NCI-H69 (cell line): Measurements from ENCODE around the gene AMBRA1.

Experiments
- DNase-seq: peaks from one replicate; lab custom pipeline; 2025; lab: John Stamatoyannopoulos, UW

AMBRA1 gene

DNA sequence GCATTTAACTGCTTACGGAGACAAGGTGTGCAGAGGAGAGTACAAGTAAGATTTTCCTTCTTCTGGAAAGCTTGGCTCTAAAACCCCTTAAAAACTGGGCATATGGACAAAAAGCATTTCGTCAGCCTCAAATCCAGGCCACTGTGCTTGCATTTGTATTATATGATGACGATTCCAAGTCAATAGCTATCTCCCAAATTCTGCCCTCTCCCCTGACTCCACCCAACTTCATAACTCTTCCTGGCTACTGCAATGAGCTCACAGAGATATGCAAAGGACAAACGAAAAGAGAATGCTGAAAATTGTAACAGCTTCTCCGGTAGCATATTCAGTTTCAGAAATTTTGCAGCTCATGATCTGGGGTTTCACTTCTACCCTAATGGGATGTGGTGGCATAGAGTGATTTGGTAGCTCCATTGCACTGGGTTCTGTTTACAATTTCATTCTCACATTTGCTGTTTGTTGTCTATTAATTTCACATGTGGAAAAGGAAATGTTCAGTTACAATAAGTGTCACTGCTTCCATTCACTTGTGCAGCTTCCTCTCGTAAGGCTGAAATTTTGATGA, 156.6 kb downstream of the AMBRA1 start:
- no peak for DNase-seq

DNA sequence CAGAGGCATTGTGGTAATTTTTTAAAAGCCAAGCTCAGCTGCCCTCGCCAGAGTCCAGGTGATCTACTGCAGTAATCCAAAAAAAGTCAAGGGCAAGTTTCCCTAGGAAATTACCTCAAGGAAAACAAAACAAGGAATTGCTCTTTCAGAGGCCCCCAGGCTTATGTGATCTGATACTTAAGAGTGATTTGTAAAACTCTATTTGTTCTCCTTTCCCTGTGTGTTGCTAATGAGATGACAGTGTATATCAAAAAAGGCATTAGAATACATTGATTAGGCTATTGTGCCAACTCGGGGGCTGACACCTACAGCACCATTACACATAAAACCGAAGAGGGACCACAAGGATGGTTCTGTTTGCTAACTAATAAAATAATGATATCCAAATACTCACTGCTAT, 157.7 kb downstream of the AMBRA1 start:
- DNase-seq = peak; percentile 73

DNA sequence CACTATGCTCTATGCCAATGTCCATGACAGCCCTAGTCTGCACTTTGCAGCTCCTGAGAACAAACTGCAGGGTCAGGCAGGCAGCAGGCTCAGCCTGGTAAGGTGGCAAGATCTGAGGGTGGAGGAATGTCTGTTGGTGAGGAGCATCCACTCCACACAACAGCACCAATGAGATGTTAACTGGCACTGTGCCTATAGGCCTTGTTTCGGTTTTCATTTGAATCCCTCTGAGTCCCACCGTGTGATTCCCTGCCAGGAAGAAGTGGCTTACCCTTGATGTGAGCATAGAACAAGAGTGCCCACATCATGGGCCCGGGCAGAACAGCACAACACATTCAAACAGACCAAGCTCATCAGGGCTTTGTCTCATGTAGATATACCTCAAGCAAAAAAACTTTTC, 158.1 kb downstream of the AMBRA1 start:
- no peak for DNase-seq

DNA sequence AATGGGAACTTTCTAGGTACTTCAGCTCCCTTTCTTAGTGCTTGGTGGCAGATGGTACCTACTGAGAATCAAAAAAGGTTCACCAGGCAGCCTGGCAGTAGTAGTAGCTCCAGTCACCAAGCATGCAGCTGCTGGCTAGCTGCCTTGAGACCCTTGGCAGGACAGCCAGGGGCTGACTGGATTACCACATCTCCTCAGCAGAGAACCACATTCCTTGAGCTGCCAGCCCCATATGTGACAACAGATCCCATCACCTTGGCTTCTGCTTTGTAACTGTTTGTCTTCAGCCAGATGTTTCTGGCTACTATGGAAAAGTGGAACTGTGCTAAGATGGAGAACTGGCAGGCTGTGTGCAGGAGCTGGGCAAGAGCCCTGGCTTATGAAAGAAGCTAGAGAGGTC, 162.6 kb downstream of the AMBRA1 start:
- no peak for DNase-seq

DNA sequence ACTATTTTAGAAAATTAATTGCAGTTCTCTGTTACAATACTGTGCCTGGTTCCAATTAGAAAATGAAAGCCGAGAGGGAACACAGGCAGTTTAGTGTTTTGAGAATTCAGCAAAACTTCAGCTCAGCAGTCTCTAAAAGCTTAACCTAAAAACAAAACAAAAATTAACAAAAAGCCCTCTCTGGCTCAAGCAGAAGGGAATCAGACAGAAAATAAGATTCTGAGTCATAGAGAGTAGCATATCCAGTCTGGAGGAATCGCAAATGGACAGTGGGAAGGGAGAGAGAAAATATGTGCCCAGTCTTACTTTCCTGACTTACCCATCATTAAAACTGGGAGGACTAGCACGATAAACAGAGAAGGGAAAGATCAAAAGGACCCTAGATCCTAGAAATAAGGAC, 164.1 kb downstream of the AMBRA1 start:
- DNase-seq = no peak

DNA sequence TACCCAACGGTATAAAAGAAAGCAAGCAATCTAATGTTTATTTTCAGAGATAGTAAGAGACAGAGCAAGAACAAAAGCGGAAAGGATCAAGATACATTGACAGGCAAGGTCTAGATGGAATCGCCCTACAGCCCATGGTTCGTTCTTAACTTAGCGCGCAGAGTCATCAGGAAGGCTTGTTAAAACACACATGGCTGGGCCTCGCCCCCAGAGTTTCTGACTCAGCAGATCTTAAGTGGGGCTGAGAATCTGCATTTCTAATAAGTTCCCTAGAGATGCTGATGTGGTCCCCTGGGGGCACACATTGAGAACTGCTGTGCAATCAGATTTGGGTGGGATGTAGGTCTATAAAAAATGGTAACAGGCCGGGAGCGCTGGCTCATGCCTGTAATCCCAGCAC, 166.5 kb downstream of the AMBRA1 start:
- no peak for DNase-seq

DNA sequence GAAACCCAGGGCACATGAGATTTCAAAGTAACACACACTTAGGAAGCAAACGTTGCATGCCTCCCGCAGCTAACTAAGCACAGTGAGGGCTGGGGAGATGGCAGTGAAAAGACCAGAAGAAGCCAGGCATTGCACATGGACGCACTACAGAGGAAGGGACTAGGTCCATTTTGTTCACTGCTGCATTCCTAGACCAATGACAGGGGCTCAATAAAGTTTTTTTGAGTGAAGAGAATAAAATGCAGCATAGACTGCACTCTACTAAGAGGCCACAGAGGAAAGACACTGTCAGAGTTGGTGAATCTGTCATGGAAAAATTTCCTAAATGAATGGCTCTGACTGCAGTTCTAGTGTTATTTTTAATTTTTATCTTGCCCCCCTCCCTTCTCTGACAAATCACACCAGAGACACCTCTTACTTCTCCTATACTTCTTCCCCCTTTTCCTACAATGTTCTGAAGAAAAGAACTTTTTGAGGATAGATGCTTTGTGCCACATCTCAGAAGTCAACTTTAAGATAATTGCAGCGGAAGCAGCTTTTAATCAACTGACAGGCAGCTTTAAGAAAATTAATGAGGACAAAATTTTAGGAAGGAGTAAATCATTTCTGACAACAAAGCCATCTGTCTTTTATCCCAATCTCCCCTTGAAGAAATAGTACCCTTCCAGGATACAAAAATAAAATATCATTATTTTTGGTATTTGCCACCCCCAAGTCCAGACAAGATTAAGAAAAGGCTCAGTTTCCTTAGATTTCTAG, 167.4 kb downstream of the AMBRA1 start:
- DNase-seq = no peak

DNA sequence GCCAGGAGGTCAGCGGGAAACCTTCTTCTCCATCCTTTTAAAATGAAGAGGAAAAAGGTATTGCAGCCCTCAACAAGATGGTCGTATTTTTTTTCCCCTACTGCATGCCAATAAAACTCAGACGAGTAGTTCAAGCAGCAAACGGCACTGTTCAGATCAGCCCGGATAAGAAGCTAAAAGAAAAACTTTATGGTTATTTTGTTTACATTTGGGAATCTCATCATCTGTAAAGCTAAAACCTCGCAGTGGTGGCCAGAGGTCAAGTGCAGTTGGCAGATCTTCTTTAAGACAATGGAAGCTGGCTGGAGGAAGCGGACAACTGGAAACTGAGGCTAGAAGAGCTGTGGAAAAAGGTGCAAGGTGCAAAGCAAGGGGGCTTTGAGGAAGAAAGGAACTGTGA, 171.2 kb downstream of the AMBRA1 start:
- no peak for DNase-seq

DNA sequence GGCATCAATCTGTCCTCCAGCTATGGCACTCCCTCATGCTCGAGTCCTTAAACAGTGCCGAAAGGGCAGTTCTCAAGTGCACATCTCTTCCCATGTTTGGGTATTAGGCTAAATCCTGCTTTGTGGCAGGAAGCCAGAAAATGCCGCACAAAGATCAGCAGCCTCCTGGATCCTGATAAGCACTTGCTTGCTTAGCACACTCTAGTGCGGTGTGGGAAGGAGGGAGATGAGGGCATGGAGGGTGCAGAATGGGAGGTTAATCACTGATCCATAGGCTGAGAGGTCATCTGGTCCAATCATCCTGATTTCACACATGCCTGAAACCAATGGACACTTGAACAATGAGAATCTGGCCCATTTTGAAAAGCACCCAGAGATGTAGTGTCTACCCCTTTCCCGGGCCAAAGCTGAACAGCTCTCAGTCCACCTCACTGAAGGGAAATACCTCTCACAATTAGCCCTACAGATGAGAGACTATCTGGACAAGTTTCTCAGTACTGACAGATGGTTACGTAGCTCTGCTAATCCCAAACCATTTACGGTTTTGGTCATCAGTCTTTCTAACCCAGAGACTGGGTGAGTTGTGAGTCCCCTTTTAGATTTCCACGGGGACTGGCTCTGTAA, 172.5 kb downstream of the AMBRA1 start:
- DNase-seq = no peak

DNA sequence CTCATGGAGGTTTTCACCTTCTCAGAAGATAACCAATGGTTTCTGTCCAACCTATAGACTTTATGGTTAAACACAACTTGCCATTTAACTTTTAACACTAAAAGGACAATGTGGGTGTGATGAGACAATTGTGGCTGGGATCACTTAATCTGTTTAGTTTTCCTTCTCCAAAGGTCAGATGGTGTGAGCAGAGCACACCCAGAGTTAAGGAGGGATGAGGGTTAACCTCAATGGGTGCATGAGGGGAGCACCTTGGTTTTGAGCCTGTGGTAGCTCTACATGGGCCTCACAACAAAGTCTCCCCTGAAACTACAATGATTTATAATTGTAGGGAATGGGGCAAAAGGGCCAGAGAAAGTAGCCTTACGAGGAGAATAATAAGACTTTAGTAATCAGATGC, 173.3 kb downstream of the AMBRA1 start:
- no peak for DNase-seq

DNA sequence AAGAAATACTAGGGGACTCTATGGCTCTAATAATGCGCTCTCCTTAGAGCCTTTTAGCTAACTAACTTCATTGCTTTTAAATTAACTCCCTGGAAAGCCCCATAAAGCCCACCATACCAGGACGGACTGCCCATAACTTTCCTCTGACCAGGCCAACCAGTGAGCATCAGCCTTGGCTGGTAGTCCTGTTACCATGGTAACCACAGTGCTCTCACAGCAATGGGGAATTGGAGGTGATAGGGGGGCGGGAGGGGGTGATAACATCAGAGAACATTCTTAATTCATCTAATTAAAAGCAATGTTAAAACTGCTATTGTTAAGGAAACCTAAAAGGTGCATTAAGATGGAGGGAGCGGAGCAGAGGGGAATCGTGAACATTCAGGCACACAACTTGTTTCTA, 175.1 kb downstream of the AMBRA1 start:
- DNase-seq = no peak

DNA sequence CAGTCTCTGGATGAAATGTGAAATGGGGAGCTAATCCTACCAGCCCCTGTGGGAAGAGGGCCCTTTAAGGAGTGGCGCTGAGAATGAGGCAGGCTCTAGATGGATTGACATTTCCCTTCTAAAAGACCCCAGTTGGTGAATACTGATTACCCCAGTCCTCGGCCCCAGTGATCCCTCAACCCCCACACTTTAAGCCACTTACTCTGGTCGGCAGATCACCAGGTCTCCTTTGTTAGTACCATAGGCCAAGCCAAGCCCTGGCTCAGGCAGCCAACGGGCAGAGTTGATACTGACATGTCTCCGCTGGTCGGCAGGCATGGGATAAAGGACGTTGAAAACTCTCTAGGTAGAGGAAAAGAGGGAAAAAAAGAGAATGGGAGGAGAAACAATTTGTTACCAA, 176.1 kb downstream of the AMBRA1 start:
- no peak for DNase-seq

DNA sequence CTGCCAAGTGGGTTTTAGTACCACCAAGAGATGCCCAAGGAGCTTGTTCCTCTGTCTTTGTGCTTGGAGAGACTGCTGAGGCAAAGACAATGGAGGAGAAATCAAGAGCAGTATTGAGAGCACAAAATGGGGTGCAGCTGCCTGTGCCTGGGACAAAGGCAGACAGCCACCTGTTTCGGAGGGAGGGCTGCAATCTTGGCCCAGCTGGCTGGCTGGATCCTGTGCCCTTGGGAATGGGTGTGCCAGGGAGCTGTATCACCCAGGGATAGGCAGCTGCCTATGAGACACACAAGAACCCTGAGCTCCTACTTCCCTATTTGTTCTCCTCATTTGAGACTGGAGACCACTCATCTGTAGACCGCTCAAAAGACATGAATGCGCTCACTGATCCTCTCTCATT, 178.9 kb downstream of the AMBRA1 start:
- DNase-seq = peak; percentile 85

DNA sequence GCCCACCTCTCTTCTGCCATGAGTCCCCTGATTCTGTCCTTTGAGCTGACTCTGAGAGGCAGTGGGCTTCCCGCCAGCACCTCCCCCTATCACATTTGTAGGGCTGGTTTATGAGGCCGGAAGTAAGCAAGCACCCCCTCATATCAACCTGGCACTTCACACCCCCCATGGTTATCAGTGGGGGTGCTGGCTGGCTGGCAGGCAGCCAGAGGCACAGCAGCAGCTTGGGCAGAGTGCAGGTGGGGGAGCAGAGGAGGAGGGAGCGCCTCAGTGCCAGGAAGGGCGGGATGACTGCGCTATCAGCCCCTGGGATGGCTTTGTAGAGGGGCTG, 179.4 kb downstream of the AMBRA1 start:
- peak; percentile 98 for DNase-seq

DNA sequence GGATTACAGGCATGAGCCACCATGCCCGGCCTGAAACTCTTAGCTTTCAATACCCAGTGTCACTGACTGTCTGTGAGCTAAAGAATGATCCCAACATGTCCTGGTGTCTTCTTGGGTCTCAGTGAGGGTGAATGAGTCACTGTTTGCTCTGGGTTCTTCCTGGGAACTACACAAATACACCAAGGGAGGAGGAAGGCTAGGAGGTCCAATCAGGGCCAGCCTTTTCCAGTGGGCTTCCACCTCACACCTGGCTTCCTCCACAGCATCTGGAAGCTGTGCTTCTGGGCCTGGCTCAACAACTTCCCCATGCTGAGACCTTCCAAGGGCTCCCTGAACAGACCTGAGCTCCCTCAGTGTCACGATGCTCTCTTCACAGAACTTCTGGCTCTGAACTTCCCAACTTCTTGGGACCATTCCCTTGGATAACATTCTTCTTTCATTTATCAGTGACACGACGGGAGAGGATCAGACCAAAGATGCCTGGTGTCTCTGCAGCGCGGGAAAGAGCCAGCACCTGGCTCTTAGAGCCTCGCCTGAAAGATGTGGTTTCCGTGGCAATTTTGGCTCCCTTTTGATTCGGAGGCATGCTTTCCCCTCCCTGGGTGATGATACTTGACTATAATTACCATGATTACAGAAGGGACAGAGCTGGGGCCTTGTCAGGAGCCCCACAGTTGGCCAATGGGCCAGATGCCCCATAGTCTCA, 179.9 kb downstream of the AMBRA1 start:
- peak; percentile 98 for DNase-seq

DNA sequence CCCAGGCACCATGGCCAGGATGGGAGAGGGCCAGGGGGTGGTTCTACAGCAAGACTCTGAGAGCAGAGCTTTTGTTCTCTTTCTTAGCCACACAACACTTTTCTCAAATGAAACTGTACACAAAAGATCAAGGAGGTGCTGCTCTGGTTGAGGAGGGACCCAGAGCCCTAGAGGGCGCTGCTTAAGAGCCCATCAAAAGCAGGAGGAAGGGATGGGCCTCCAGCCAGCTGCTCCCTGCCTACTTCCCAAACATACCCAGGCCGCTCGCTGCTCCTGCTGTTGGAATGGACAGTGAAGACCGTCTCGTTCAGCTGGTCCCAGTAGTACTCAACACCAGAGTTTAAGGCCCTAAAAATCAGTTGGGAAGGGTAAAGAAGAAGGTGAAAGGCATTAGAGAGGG, 183.8 kb downstream of the AMBRA1 start:
- DNase-seq = peak; percentile 63

DNA sequence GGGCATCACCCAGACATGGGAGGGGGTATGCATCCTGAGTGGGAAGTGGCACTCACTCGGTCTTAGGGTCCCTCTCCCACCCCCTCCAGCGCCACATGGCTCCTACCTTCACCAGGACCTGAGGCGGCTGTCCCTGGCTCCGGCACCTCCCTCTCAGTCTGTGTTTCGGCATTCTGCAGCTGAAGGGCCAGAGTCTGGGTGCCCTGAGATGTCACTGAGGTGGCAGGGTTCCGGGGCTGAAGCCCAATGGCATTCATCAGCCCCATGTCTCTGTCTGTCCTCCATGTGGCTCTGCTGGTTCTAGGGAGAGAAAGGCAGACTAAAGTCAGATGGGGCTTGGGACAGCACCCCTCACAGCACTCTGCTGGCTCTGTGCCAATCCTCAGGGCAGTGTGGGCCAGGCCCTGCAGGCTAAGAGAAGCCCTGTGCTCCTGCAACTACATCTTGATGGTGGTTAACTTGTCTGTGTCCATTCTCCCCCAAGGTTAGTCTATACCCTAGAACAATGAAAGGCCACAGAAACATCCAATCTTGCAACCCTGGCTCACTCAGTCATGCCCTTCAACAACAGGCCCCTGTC, 185.3 kb downstream of the AMBRA1 start:
- no peak for DNase-seq

DNA sequence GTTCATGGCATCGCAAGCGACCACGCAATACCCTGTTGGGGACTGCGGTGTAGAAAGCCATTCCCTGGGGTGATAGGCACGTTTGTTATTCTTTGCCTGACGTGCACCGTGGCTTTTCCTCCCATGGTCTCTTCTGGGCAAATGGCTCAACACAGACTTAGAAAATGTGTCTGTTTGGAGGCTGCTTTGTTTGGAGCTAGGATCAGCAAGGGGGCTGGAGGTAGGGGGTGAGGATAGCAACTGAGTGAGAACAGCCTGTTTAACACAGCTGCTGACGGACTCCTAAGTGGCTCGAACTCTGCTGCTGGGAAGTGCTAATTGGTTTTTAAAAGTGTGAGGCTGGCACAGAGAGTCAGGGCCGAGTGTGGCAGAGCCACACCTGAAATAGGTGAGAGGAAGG, 186.2 kb downstream of the AMBRA1 start:
- no peak for DNase-seq

DNA sequence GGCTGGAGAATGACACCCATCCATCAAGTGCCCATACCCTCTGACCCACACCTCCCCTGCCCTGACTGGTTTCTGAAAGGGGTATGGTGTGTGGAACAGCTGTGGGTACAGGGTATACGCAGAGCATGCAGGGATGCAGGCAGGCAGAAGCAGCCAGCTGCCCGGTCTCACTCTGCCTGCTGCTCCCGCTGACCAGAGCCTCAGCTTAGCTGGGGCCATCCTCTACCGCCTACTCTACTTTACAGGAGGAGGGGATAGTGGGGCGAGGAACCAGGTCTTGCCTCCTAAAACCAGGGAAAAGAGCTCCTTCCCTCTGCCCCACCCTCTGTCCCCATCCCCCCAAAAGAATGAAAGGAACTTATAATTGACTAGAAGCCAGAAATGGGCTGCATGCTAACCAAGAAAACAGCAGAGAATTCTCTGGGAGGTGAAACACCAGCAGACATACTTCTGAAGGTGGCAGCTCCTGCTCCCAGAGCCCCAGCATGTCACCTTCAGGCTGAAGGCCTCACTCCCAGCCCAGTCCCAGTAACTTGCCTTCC, 189.3 kb downstream of the AMBRA1 start:
- no peak for DNase-seq

DNA sequence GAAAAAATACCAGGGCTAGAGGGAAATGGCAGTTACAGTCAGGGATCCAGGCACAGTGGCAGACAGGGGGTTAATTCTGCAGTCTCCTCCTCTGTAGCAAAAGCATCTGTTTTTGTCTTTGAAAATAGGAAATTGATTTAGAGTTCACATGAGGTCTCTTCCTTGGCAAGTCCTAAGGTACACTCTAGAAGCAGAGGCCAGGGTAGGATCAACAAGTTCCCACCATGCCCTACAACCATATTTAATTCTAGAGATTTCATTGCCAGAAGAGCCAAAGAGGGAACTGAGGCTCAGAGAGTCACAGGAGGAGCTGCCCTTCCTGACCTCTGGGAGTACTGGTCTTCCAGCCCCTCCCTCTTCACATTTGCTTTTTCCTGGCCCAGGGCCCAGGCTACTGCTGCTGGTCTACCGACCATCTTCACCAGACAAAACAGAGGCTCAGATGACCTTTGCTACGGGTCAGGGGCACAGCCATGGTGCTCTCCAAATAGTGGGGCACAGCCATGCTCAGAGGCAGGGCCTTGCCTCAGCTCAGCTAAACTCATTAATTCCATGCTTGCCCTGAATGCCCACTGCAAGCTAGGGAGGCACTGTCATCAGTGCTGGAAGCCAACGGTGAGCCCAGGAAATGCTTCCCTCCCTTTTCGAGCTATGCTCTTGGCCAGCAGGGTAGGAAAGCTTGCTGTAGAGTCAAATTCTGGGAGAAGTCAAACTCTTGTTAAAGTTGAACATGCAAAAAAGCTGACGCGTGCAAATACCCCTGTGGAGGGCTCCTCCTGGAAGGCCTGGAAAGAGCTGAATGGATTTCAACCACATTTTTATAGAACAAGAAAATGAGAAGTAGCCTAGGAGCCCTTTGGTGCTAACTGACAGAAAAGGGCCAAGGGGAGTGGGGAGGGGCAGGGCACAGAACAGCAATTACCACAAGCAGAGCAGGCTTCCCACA, 190.6 kb downstream of the AMBRA1 start:
- no peak for DNase-seq

DNA sequence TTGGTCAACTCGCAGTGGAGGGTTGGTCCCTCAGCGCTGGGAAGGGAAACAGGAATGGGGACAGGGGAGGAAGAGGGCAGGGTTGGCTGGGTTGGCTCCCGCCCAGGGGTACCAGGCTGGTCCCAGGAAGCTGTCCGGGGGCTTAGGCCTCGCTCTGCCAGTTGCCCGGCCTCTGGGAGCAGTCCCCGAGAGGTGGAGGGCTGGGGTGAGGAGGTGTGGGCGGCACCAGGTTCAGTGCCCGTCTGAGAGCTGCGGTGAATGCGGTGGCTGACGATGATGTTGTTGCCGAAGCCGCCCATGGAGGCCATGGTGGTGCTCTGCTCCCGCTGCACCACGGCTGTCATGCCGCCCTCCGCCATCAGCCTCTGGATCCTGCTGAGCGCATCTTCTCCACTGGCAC, 196.3 kb downstream of the AMBRA1 start:
- DNase-seq = no peak
